Measurements from ENCODE around the gene GRXCR2. TPM values are rescaled to one million over a fixed set of nuclear protein-coding genes. Genes with fewer than 3 reads are reported as not detected.

Gene GRXCR2
- total and polyA plus RNA-seq, 2 of the 4 experiments (the other 2 are of a cell fraction): not detected

DNA sequence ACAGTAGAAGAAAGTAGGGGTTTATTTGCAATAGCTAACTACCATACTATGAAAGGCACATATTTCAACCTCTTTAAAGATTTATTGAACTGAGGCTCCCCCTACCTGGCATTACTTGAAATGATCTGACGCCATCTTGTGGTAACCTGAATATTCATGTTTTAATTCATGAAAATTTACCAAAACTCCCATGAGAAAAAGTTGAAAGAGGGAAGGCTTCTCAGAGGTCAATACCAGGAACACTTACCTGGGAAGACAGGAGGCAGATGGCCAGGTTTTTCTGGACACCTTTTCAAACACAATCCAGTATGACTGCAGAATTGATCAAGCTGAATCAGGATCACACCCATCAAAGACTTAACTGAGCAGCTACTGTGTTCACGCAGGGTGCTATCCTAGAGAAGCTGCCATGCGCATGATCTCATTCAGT lies 47.0 kb downstream of the GRXCR2 start:
- intact Hi-C loops (cut with micrococcal nuclease): loop anchor here (2.0 to 10.0 kb wide), 6 partner anchors 128 to 1621 kb away; no protein-coding TSS in a partner anchor
- no peak overlapping the region for H3K9ac ChIP-seq (ENCODE audit: low read depth, low read length)
- H3K27ac ChIP-seq (ENCODE audit: insufficient read depth, low read length): no peak overlapping the region
- H3K4me1 ChIP-seq (ENCODE audit: control insufficient read depth, insufficient read depth, low read length): peaks cover 4% of the 10 kb centered on the region
- H3K18ac ChIP-seq (ENCODE audit: low read depth, low read length): no peak overlapping the region
- DNase-seq (peak; percentile 69), ATAC-seq (ENCODE audit: low read depth) (peak; percentile 84)
- BruUV-seq (replicated peaks): no TSS peak
- no peak overlapping the region for H2BK15ac ChIP-seq (ENCODE audit: low read depth, low read length)
- no peak overlapping the region for H2BK5ac ChIP-seq (ENCODE audit: low read depth, low read length, poor library complexity, severe bottlenecking)
- ChIA-PET POLR2A (ENCODE audit: unreplicated experiment) (no interaction called here), CTCF (interaction anchor here (0.6 to 1.4 kb wide), 9 partner anchors 9 to 1608 kb away, joined by 3 to 6 read pairs (median 4); no protein-coding TSS in a partner anchor)
- dilution Hi-C loops (cut with HindIII; ENCODE audit: low sequenced_read_pairs, unreplicated experiment): no loop called here
- no peak overlapping the region for H3K23ac ChIP-seq (ENCODE audit: low read depth, low read length)
- peak overlapping the region; percentile 63; the same call in 1 of the 2 replicates for H3K4ac ChIP-seq (ENCODE audit: low read depth, low read length)
- H4K91ac ChIP-seq (ENCODE audit: insufficient read depth, low read depth, low read length): no peak overlapping the region
- in situ Hi-C loops (cut with MboI; ENCODE audit: low sequenced_read_pairs): no loop called here
- no CpG with 5 or more reads among the region's 3 CpGs for WGBS, 2 experiments (ENCODE audit: extremely low coverage in 2 of 2, insufficient read length in 1 of 2)
- H3K9me1 ChIP-seq (ENCODE audit: insufficient read depth, low read length): no peaks in the 10 kb centered on the region
- no peak overlapping the region for H2BK120ac ChIP-seq (ENCODE audit: low read depth, low read length)
- no peaks in the 10 kb centered on the region for H3K9me3 ChIP-seq (ENCODE audit: control insufficient read depth, insufficient read depth, low read length)
- no peak overlapping the region; the same call in 1 of the 2 replicates for H2BK20ac ChIP-seq (ENCODE audit: low read depth, low read length)
- H3K4me2 ChIP-seq (ENCODE audit: low read depth, low read length): no peak overlapping the region
- H4K5ac ChIP-seq (ENCODE audit: low read depth, low read length): no peak overlapping the region
- no peak overlapping the region for H2AFZ ChIP-seq (replicated peaks; ENCODE audit: low read length, poor library complexity)
- H3K14ac ChIP-seq (replicated peaks; ENCODE audit: low read depth, low read length): no peak overlapping the region
- peaks cover 3 to 4% of the 10 kb centered on the region in 2 experiments; a peak in 2 of 4 replicates for H3K79me1 ChIP-seq (ENCODE audit: low read depth in 1 of 2, low read length in 2 of 2)
- H3K56ac ChIP-seq (ENCODE audit: extremely low read depth, insufficient read depth, low read length): no peak overlapping the region
- no peak overlapping the region for H3K4me3 ChIP-seq (ENCODE audit: insufficient read depth, low read depth, low read length)
- TF ChIP-seq USF2 (IDR thresholded peaks at IDR 0.05; ENCODE audit: low read depth, low read length) (no peak), SMC3 (IDR thresholded peaks at IDR 0.05; ENCODE audit: low read depth, low read length) (peak; percentile 81), CEBPB (IDR thresholded peaks at IDR 0.05; ENCODE audit: low read depth, low read length) (no peak), MAFK (IDR thresholded peaks at IDR 0.05; ENCODE audit: low read depth, low read length) (no peak), POLR2A (IDR thresholded peaks at IDR 0.05; ENCODE audit: low read depth, low read length) (0 out of 2 replicates have a peak, but pooled peaks have one; percentile 26), NFE2L2 (IDR thresholded peaks at IDR 0.05; ENCODE audit: low read depth, low read length) (no peak), RAD21 (IDR thresholded peaks at IDR 0.05; ENCODE audit: low read length) (peak; percentile 81), MXI1 (IDR thresholded peaks at IDR 0.05; ENCODE audit: borderline replicate concordance, low read depth, low read length) (no peak), FOS (IDR thresholded peaks at IDR 0.05; ENCODE audit: low read depth, low read length) (no peak), RFX5 (IDR thresholded peaks at IDR 0.05; ENCODE audit: low read depth, low read length) (no peak), MAZ (IDR thresholded peaks at IDR 0.05; ENCODE audit: borderline replicate concordance, low read depth, low read length) (no peak)
- TF ChIP-seq, protein P1, sequence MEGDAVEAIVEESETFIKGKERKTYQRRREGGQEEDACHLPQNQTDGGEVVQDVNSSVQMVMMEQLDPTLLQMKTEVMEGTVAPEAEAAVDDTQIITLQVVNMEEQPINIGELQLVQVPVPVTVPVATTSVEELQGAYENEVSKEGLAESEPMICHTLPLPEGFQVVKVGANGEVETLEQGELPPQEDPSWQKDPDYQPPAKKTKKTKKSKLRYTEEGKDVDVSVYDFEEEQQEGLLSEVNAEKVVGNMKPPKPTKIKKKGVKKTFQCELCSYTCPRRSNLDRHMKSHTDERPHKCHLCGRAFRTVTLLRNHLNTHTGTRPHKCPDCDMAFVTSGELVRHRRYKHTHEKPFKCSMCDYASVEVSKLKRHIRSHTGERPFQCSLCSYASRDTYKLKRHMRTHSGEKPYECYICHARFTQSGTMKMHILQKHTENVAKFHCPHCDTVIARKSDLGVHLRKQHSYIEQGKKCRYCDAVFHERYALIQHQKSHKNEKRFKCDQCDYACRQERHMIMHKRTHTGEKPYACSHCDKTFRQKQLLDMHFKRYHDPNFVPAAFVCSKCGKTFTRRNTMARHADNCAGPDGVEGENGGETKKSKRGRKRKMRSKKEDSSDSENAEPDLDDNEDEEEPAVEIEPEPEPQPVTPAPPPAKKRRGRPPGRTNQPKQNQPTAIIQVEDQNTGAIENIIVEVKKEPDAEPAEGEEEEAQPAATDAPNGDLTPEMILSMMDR (conservative IDR thresholded peaks at IDR 0.05; ENCODE audit: low read depth, low read length): peak; percentile 98
- no peaks in the 10 kb centered on the region; the same call in 1 of the 2 replicates for H4K20me1 ChIP-seq (ENCODE audit: insufficient read depth, low read length)
- no peaks in the 10 kb centered on the region for H3K27me3 ChIP-seq (ENCODE audit: control insufficient read depth, insufficient read depth, low read length)
- peak overlapping the region; percentile 29; the same call in 1 of the 2 replicates for H2AK5ac ChIP-seq (ENCODE audit: low read depth, low read length)
- H2AK9ac ChIP-seq (replicated peaks; ENCODE audit: low read depth, low read length, poor library complexity): no peak overlapping the region
- H3K36me3 ChIP-seq (ENCODE audit: control insufficient read depth, insufficient read depth, low read length): no peaks in the 10 kb centered on the region
- no peak overlapping the region for H4K8ac ChIP-seq (ENCODE audit: low read depth in 2 of 2, low read length in 2 of 2)
